HEK293 (cell line): ENCODE measurements around the gene GNB1L.

Experiments
- HOXA7 ChIP-seq: sonication (generic); formaldehyde crosslinking; IDR thresholded peaks from 2 replicates; pipeline ENCODE4 v1.8.1; 2022; ENCODE audit warnings: missing genetic modification reagents, borderline replicate concordance
- RBAK ChIP-seq: fragments of 450-650 bp; formaldehyde crosslinking; IDR thresholded peaks from 2 replicates; pipeline ENCODE4 v1.5.1; 2016; ENCODE audit warnings: missing biosample characterization, missing genetic modification characterization
- REPIN1 ChIP-seq: fragments of 450-650 bp; formaldehyde crosslinking; IDR thresholded peaks from 2 replicates; pipeline ENCODE4 v1.5.1; 2017; ENCODE audit warnings: missing biosample characterization, missing genetic modification characterization, low read depth
- SCRT1 ChIP-seq: fragments of 450-650 bp; formaldehyde crosslinking; IDR thresholded peaks from 2 replicates; pipeline ENCODE4 v1.5.1; 2016; ENCODE audit warnings: missing biosample characterization, missing genetic modification characterization, borderline replicate concordance
- SP7 ChIP-seq: fragments of 450-650 bp; formaldehyde crosslinking; IDR thresholded peaks from 2 replicates; pipeline ENCODE4 v1.5.1; 2016; ENCODE audit warnings: missing biosample characterization, missing genetic modification characterization
- ZNF558 ChIP-seq: fragments of 450-650 bp; formaldehyde crosslinking; IDR thresholded peaks from 2 replicates; pipeline ENCODE4 v1.5.1; 2016; ENCODE audit warnings: missing biosample characterization, missing genetic modification characterization
- TF ChIP-seq, protein P1 (sequence below): fragments of 450-650 bp; formaldehyde crosslinking; IDR thresholded peaks from 2 replicates; pipeline ENCODE4 v1.5.1; 2016; ENCODE audit warnings: missing biosample characterization, missing genetic modification characterization
- TF ChIP-seq, protein P2 (sequence below): sonication (generic); formaldehyde crosslinking; IDR thresholded peaks from 2 replicates; pipeline ENCODE4 v1.8.1; 2022; ENCODE audit warnings: mild to moderate bottlenecking, moderate library complexity, missing genetic modification reagents
- TF ChIP-seq, protein P3 (sequence below): fragments of 450-650 bp; IDR thresholded peaks from 2 replicates; pipeline ENCODE4 v1.5.1; 2018; ENCODE audit warnings: missing biosample characterization, mild to moderate bottlenecking, missing genetic modification characterization

DNA sequence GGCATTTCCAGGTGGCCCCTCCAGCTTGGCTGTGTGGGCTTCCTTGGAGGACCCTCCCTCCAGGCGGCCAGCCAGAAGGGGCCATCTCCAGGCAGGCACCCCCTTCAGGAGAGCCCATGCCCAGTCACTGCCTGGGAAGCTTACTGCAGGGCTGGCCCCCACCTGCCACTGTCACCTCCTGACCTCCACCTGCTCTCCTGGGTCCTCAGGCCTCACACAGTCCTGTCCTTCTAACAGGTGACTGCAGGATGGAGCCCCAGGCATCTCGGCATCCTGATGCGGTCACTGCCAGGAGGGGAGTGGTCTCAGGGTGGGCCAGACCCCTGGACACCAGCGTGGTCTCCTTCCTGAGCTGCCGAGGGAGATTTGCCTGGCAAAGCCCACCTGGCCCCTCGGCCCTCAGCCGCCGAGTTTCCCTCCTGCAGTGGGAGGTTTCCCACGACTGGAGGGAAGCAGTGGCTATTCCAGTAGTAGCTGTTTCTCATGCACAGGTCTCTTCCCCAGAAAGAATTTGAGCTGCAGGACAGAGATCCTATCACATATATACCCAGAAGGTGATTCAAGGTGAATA, 81.1 kb downstream of the GNB1L start:
- TF ChIP-seq, protein P1, sequence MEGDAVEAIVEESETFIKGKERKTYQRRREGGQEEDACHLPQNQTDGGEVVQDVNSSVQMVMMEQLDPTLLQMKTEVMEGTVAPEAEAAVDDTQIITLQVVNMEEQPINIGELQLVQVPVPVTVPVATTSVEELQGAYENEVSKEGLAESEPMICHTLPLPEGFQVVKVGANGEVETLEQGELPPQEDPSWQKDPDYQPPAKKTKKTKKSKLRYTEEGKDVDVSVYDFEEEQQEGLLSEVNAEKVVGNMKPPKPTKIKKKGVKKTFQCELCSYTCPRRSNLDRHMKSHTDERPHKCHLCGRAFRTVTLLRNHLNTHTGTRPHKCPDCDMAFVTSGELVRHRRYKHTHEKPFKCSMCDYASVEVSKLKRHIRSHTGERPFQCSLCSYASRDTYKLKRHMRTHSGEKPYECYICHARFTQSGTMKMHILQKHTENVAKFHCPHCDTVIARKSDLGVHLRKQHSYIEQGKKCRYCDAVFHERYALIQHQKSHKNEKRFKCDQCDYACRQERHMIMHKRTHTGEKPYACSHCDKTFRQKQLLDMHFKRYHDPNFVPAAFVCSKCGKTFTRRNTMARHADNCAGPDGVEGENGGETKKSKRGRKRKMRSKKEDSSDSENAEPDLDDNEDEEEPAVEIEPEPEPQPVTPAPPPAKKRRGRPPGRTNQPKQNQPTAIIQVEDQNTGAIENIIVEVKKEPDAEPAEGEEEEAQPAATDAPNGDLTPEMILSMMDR (tag by site-specific recombination), result no peak
- TF ChIP-seq SCRT1 (tag by site-specific recombination), result no peak
- TF ChIP-seq SP7 (tag by site-specific recombination), result no peak
- TF ChIP-seq, protein P2, sequence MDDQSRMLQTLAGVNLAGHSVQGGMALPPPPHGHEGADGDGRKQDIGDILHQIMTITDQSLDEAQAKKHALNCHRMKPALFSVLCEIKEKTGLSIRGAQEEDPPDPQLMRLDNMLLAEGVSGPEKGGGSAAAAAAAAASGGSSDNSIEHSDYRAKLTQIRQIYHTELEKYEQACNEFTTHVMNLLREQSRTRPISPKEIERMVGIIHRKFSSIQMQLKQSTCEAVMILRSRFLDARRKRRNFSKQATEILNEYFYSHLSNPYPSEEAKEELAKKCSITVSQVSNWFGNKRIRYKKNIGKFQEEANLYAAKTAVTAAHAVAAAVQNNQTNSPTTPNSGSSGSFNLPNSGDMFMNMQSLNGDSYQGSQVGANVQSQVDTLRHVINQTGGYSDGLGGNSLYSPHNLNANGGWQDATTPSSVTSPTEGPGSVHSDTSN, result no peak
- no peak for TF ChIP-seq REPIN1 (tag by site-specific recombination)
- no peak for TF ChIP-seq RBAK (tag by site-specific recombination)
- TF ChIP-seq, protein P3, sequence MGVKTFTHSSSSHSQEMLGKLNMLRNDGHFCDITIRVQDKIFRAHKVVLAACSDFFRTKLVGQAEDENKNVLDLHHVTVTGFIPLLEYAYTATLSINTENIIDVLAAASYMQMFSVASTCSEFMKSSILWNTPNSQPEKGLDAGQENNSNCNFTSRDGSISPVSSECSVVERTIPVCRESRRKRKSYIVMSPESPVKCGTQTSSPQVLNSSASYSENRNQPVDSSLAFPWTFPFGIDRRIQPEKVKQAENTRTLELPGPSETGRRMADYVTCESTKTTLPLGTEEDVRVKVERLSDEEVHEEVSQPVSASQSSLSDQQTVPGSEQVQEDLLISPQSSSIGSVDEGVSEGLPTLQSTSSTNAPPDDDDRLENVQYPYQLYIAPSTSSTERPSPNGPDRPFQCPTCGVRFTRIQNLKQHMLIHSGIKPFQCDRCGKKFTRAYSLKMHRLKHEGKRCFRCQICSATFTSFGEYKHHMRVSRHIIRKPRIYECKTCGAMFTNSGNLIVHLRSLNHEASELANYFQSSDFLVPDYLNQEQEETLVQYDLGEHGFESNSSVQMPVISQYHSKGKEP, result no peak
- no peak for TF ChIP-seq HOXA7 (CRISPR knock-in tag)
- no peak for TF ChIP-seq ZNF558 (tag by site-specific recombination)
